Testis (tissue), 3 donors: Measurements from ENCODE around the gene COG1. TPM values are rescaled to one million over a fixed set of nuclear protein-coding genes. Genes with fewer than 3 reads are reported as not detected.

ENCODE experiments used
- DNase-seq: peaks from one replicate; pipeline ENCODE4 v3.0.0-alpha.2; 2019
- H3K27ac ChIP-seq, 2 donors: fragments of 200-600 bp; sonication (generic); one replicate each; pipeline ENCODE4 v1.5.1; 2019
- H3K27me3 ChIP-seq: fragments of 200-600 bp; sonication (generic); one replicate; pipeline ENCODE4 v1.5.1; 2019
- H3K36me3 ChIP-seq: fragments of 200-600 bp; sonication (generic); one replicate; pipeline ENCODE4 v1.5.1; 2017; ENCODE audit warnings: low read depth; ENCODE audit errors: missing control alignments
- H3K4me1 ChIP-seq: fragments of 200-600 bp; sonication (generic); one replicate; pipeline ENCODE4 v1.5.1; 2019
- H3K4me3 ChIP-seq, 2 donors: fragments of 200-600 bp; sonication (generic); one replicate each; pipeline ENCODE4 v1.5.1; 2017 to 2019
- H3K9me3 ChIP-seq: fragments of 200-600 bp; sonication (generic); one replicate; pipeline ENCODE4 v1.5.1; 2017
- CTCF ChIP-seq, 3 experiments: fragments of 450-650 bp in 2 of 3; fragments of 200-600 bp in 1 of 3; sonication (generic) in 1 of 3; IDR thresholded peaks; one replicate each; pipeline ENCODE4 v1.5.1; 2016 to 2019; ENCODE audit warnings: antibody characterized with exemption in 3 of 3, mild to moderate bottlenecking in 2 of 3, moderate library complexity in 1 of 3
- POLR2A ChIP-seq: fragments of 450-650 bp; IDR thresholded peaks from one replicate; pipeline ENCODE4 v1.6.1; 2017; ENCODE audit warnings: antibody characterized with exemption, mild to moderate bottlenecking, moderate library complexity
- WGBS, 2 donors: methylation state at CpG; one replicate each; pipeline ENCODE4 v1.1.5; 2018; 5-methylcytosine and 5-hydroxymethylcytosine counted together
- intact Hi-C: fragments of 100-400 bp; cut with DNase I; formaldehyde crosslinking; loops from one replicate; pipeline ENCODE4 v1.15.1; 2023; ENCODE audit warnings: low total_unique reads
- polyA plus RNA-seq: library from polyadenylated mRNA; stranded (reverse); fragments of 350-450 nt; fragmentation: Illumina TruSeq; extraction: RNeasy Lipid Tissue Mini Kit (QIAGEN cat#74804); gene quantifications from one replicate; pipeline ENCODE4 v1.2.3, GENCODE V29; 2014; ENCODE audit warnings: low read depth, low replicate concordance; ENCODE audit not compliant: insufficient read depth
- total RNA-seq, 2 donors: library from RNA; depleted of rRNA; stranded (reverse); fragments of >200 nt; gene quantifications; one replicate each; pipeline ENCODE4 v1.2.3, GENCODE V29; 2016

The COG1 gene
- total and polyA plus RNA-seq, 3 donors from 2014 or later = 56.3 to 61.8 (median 58.3) TPM

DNA sequence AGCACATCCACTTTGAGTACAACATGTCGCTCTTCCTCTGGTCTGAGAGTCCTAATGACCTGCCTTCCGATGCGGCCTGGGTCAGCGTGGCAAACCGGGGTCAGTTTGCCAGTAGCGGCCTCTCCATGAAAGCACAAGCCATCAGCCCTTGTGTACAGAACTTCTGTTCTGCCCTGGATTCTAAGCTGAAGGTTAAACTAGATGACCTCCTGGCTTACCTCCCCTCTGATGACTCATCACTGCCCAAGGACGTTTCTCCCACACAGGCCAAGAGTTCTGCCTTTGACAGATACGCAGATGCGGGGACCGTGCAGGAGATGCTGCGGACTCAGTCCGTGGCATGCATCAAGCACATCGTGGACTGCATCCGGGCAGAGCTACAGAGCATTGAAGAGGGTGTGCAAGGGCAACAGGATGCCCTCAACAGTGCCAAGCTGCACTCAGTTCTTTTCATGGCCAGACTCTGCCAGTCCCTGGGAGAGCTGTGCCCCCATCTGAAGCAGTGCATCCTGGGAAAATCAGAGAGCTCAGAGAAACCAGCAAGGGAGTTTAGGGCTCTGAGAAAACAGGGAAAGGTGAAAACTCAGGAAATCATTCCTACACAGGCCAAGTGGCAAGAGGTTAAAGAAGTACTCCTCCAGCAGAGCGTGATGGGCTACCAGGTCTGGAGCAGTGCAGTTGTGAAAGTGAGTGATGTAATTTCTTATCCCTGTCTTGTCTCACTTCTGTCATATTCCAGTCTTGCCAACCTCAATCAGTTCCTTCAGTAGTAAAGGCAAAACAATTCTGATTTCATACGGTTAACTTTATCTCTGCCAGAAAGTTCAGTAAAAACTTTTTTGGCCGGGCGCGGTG, 8.6 kb downstream of the COG1 start:
- H3K36me3 ChIP-seq = no peaks in the 10 kb centered on the region
- no peak overlapping the region for H3K4me3 ChIP-seq
- no peaks in the 10 kb centered on the region for H3K27me3 ChIP-seq
- peak; percentile 48 for DNase-seq
- H3K4me1 ChIP-seq = peaks cover 9% of the 10 kb centered on the region
- intact Hi-C loops = no loop called here
- no peaks in the 10 kb centered on the region for H3K9me3 ChIP-seq
- no peak for TF ChIP-seq POLR2A
- no peak for TF ChIP-seq CTCF (IDR thresholded peaks at IDR 0.05)
- H3K27ac ChIP-seq = no peak overlapping the region
- WGBS, 2 donors = 54 to 55% methylated on average over 11 to 19 of the region's 19 CpGs

DNA sequence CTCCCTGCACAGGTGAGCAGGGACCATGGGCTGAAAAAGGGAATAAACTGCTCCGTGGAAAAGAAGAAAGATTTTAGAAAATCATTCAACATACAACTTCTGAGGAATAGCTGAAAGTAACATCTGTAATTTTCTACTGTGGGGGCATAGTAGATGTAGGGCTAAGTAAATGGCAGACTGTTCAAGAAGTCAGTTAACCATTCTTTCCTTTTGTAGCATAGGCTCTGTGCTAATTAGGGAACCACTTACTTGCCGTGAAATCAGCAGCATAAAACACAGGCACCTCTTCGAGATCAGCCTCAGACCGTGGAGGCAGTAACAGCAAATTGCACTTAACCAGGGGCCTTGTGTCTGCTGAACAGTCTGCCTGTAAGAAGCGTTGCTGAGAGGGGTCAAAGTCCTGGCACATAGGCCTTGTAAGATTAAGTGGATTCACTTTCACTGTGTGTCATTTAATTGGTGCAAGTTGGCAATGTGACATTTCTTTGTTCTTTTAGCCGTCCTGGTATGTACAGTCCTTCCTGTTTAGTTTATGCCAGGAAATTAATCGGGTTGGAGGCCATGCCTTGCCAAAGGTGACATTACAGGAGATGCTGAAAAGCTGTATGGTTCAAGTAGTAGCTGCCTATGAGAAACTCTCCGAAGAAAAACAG, 10.4 kb downstream of the COG1 start:
- no peak for DNase-seq
- Histone ChIP-seq H3K9me3 (no peaks in the 10 kb centered on the region), H3K36me3 (no peaks in the 10 kb centered on the region), H3K27ac (no peak overlapping the region), H3K4me1 (peaks cover 9% of the 10 kb centered on the region), H3K27me3 (no peaks in the 10 kb centered on the region), H3K4me3 (no peak overlapping the region)
- intact Hi-C loops = no loop called here
- WGBS, 2 donors = 55 to 61% methylated on average over 8 of the region's 8 CpGs
- TF ChIP-seq CTCF (IDR thresholded peaks at IDR 0.05) = no peak
- TF ChIP-seq POLR2A = no peak

DNA sequence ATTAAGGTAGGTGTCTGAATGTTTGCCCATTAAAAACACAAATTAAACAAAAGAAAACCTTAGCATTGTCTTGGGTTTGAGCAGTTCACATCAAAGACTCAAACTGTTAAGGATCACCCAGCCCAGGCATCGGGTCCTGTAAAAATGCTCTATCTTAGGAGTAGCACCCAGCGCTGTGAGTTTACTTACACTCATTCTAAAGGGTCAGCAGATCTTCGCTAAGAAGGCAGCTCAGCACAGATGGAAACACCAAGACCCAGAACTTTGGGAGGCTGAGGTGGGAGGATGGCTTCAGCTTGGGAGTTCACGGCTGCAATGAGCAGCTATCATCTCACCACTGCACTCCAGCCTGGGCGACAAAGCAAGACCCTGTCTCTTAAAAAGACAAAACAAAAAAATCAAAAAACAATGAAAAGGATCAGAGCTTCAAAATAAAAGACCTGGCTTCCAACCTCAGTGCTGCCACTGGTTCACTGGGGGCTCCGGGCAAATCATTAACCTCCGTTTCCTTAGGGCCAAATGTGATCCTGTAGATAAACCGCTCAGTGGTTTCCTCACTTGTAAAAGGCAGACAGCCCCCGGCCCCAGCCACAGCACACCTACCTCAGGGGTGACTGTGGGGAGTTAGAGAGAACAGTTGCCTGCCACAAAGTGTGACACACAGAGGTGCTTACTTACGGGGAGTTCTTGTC, 11.1 kb downstream of the COG1 start:
- intact Hi-C loops = no loop called here

GRCh38 chr17:73205459-73205961, 12.7 kb downstream of the COG1 start:
- Histone ChIP-seq H3K27me3 (no peaks in the 10 kb centered on the region), H3K27ac (no peak overlapping the region), H3K4me3 (no peak overlapping the region), H3K4me1 (peaks cover 9% of the 10 kb centered on the region), H3K9me3 (no peaks in the 10 kb centered on the region), H3K36me3 (no peaks in the 10 kb centered on the region)
- DNase-seq = no peak
- no peak for TF ChIP-seq POLR2A
- TF ChIP-seq CTCF (IDR thresholded peaks at IDR 0.05) = no peak
- WGBS, 2 donors = 82 to 88% methylated on average over 10 of the region's 10 CpGs
- intact Hi-C loops = no loop called here

More for the DNA sequence above, 11.1 kb downstream of the COG1 start:
- Histone ChIP-seq H3K27me3 (no peaks in the 10 kb centered on the region), H3K4me1 (peaks cover 9% of the 10 kb centered on the region), H3K9me3 (no peaks in the 10 kb centered on the region), H3K36me3 (no peaks in the 10 kb centered on the region), H3K27ac (no peak overlapping the region), H3K4me3 (no peak overlapping the region)
- no peak for TF ChIP-seq CTCF (IDR thresholded peaks at IDR 0.05)
- TF ChIP-seq POLR2A = no peak
- DNase-seq = no peak
- WGBS, 2 donors = 78 to 82% methylated on average over 10 of the region's 10 CpGs
